ENCODE results near the gene FRMPD4.

The FRMPD4 gene

DNA sequence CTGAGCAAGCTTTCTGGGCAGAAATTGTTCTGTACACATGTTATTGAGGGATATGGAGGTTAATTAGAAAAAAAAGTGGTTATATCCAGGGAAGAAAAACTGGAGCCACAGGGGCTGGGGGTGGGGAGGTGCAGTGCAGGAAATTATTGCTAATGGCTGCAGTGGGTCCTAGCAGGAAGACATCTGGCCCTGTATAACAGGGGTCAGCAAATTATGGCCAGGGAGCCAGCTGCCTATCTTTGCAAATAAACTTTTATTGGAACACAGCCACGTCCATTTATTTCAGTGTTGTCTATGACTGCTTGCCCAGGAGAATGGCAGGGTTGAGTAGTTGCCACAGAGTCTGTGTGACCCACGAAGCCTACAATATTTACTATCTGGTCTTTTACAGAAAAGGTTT is 629.6 kb downstream of the FRMPD4 start:
- TF ChIP-seq CTCF (IDR thresholded peaks at IDR 0.05; ENCODE audit: low read depth, low read length, missing control alignments): no peak
- no peak overlapping the region for H3K4me3 ChIP-seq (replicated peaks; ENCODE audit: low read depth, low read length)
- DNase-seq (ENCODE audit: extremely low read depth, low read depth): no peak

- no peak for TF ChIP-seq CTCF (IDR thresholded peaks at IDR 0.05; ENCODE audit: low read depth, low read length, missing control alignments)
- no peak for DNase-seq (ENCODE audit: extremely low read depth, low read depth)
- H3K4me3 ChIP-seq (replicated peaks; ENCODE audit: low read depth, low read length): no peak overlapping the region
Measured at GRCh38 chrX:12768491-12768890, 630.2 kb downstream of the FRMPD4 start.

- DNase-seq (ENCODE audit: extremely low read depth, low read depth): no peak
- no peak overlapping the region for H3K4me3 ChIP-seq (replicated peaks; ENCODE audit: low read depth, low read length)
- TF ChIP-seq CTCF (IDR thresholded peaks at IDR 0.05; ENCODE audit: low read depth, low read length, missing control alignments): peak; percentile 23
Measured at GRCh38 chrX:12770440-12770839, 632.2 kb downstream of the FRMPD4 start.

DNA sequence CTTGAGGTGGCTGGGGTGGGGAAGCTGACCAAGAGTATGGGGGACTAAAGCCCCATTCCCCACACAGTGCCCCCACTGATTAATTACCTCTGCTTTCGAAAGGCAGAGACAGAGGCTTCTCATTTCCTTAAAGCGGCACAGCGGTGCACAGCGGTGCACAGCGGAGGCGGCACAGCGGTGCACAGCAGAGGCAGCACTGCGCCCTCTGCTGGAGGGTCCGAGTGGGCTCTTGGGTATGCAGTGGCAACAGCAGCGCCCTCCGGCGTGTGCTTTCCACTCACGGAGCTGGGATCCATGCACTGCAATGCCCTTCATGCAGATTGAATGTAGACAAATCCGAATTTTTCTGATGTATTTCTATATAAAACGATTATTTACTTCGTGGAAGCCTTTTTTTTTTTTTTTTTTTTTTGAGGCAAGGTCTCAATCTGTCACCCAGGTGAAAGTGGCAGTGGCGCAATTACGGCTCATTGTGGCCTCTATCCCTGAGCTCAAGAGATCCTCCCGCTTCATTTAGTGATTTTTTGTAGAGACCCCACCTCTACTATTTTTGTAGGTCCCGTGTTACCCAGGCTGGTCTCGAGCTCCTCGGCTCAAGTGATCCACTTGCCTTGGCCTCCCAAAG is 633.3 kb downstream of the FRMPD4 start:
- H3K4me3 ChIP-seq (replicated peaks; ENCODE audit: low read depth, low read length): no peak overlapping the region
- TF ChIP-seq CTCF (IDR thresholded peaks at IDR 0.05; ENCODE audit: low read depth, low read length, missing control alignments): peak; percentile 78
- peak; percentile 7 for DNase-seq (ENCODE audit: extremely low read depth, low read depth)
